Right lobe of liver (tissue), 6 donors: ENCODE results near the gene MFAP4. TPM values are rescaled to one million over a fixed set of nuclear protein-coding genes. Genes with fewer than 3 reads are reported as not detected.

Experiments used
- ATAC-seq, 4 donors: fragments of 200-7000 bp; cut with Tn5 transposase; one replicate each; pipeline ENCODE4 v1.9.1; 2020; ENCODE audit warnings: mild to moderate bottlenecking in 4 of 4, moderate library complexity in 4 of 4
- DNase-seq, 3 donors: peaks; one replicate each; pipeline ENCODE4 v3.0.0-alpha.2; 2020
- H3K27ac ChIP-seq, 3 donors: fragments of 200-600 bp; one replicate each; pipeline ENCODE4 v1.8.0; 2022
- H3K27me3 ChIP-seq, 2 donors: fragments of 200-600 bp; one replicate each; pipeline ENCODE4 v1.8.0; 2022
- H3K36me3 ChIP-seq, 4 donors: fragments of 200-600 bp; sonication (generic) in 1 of 4; one replicate each; pipeline versions ENCODE4 v1.5.1 to v1.8.0; 2017 to 2022; ENCODE audit warnings: control low read depth in 1 of 4
- H3K4me1 ChIP-seq, 4 donors: fragments of 200-600 bp; sonication (generic) in 1 of 4; one replicate each; pipeline versions ENCODE4 v1.5.1 to v1.8.0; 2017 to 2022; ENCODE audit warnings: control low read depth in 1 of 4
- H3K4me3 ChIP-seq, 3 donors: fragments of 200-600 bp; one replicate each; pipeline ENCODE4 v1.8.0; 2022
- H3K9me3 ChIP-seq, 4 donors: fragments of 200-600 bp; sonication (generic) in 1 of 4; one replicate each; pipeline versions ENCODE4 v1.5.1 to v1.8.0; 2017 to 2022; ENCODE audit warnings: control low read depth in 1 of 4
- POLR2A ChIP-seq: fragments of 450-650 bp; IDR thresholded peaks from one replicate; pipeline ENCODE4 v1.6.1; 2017; ENCODE audit warnings: antibody characterized with exemption, mild to moderate bottlenecking
- WGBS: methylation state at CpG from one replicate; pipeline ENCODE4 v1.1.6; 2018; ENCODE audit warnings: low coverage, low lambda C conversion rate; ENCODE audit not compliant: insufficient coverage; ENCODE audit errors: missing lambda C conversion rate; 5-methylcytosine and 5-hydroxymethylcytosine counted together
- intact Hi-C, 2 donors: fragments of 100-400 bp; cut with DNase I; formaldehyde crosslinking; loops; one replicate each; pipeline versions ENCODE4 v1.11.2 to v1.14.1; 2022
- total RNA-seq, 6 experiments: library from RNA; depleted of rRNA in 2 of 6; stranded (reverse); fragments of >200 nt in 2 of 6; fragmentation: NEBNext Ultra II Directional in 3 of 6; extraction: Animal tissue kit (Norgen Biotek cat#: 25700) in 3 of 6; gene quantifications; one replicate each; pipeline versions ENCODE4 v1.1.0 to v1.2.4, GENCODE V29; 2016 to 2023
- TF ChIP-seq, protein P1 (sequence below), 4 donors: fragments of 200-600 bp in 3 of 4; fragments of 450-650 bp in 1 of 4; IDR thresholded peaks; one replicate each; pipeline versions ENCODE4 v1.5.1 to v1.8.0; 2016 to 2022; ENCODE audit warnings: antibody characterized with exemption in 4 of 4, mild to moderate bottlenecking in 2 of 4
- donor health status: DM: no; HTN: yes; CAD: no.
- donor health status: DM: no; HTN: no; CAD: no.
- donor health status: DM: no; HTN: no; CAD: no.
- donor health status: DM: no; HTN: yes; CAD: no.
- donor health status: DM: no; HTN: yes; CAD: no.

MFAP4 gene
- total RNA-seq, 6 experiments from 2014 or later: 2.3 to 12.0 (median 6.5) TPM

DNA sequence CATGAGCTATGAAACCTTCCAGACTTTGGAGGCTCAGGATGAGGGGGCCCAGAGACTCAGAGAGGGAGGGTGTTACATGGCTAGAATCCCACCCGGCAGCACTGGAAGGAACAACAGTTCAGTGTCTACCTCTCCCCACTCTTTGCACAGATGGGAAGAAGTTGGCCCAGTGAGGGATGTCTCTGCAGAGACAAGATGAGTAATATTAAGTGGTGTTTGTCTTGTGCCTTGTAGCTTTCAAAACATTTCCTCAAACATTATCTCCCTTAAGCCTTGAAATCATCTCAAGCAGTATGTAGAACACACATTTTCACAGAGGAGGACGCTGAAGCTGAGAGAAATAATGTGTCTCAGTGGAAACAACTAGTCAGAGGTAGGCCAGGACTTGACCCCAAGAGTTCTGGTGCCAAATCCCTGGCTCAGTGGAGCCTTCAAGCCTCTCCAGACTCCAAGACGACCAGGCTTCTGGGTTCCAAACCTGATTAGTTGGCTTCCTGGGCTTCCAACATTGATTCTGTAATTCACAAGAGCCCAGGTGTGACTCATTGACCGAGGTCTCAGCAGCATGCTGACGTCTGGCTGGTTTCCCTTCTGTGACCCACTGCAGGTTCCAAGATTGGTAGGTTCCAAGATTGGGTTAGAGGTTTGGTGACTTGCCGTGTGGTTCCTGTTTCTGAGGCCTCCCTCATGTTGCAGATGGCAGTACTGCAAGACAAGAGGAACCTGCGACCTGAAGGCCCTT lies 31.4 kb upstream of the MFAP4 start:
- H3K4me1 ChIP-seq: no peaks in the 10 kb centered on the region
- no peak for DNase-seq
- H3K9me3 ChIP-seq: no peaks in the 10 kb centered on the region
- H3K27me3 ChIP-seq: no peaks in the 10 kb centered on the region
- no peak overlapping the region for H3K4me3 ChIP-seq
- H3K36me3 ChIP-seq: no peaks in the 10 kb centered on the region
- intact Hi-C loops: no loop called here
- 64% methylated on average over 3 of the region's 7 CpGs for WGBS
- H3K27ac ChIP-seq: no peak overlapping the region
- ATAC-seq: no peak
- TF ChIP-seq, protein P1, sequence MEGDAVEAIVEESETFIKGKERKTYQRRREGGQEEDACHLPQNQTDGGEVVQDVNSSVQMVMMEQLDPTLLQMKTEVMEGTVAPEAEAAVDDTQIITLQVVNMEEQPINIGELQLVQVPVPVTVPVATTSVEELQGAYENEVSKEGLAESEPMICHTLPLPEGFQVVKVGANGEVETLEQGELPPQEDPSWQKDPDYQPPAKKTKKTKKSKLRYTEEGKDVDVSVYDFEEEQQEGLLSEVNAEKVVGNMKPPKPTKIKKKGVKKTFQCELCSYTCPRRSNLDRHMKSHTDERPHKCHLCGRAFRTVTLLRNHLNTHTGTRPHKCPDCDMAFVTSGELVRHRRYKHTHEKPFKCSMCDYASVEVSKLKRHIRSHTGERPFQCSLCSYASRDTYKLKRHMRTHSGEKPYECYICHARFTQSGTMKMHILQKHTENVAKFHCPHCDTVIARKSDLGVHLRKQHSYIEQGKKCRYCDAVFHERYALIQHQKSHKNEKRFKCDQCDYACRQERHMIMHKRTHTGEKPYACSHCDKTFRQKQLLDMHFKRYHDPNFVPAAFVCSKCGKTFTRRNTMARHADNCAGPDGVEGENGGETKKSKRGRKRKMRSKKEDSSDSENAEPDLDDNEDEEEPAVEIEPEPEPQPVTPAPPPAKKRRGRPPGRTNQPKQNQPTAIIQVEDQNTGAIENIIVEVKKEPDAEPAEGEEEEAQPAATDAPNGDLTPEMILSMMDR (IDR thresholded peaks at IDR 0.05): no peak
- no peak for TF ChIP-seq POLR2A

DNA sequence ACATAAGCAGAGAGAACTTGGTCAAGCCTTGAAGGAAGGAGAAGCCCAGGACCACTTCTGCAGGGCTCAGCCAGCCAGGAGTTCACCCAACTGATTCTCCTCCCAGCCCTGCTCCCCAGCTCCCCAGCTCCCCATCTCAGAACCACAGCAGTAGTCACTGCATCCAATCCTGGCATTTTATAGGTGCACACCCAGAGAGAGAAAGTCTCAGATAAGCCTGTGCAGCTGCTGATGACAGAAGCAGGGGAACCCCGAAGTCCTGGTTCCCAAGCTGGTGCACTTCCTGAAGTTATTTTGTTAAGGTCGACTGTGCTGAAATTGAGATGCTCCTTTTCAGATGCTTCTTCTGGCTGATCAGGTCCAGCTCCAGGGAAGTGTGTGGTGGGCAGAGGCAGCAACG lies 30.6 kb upstream of the MFAP4 start:
- H3K27ac ChIP-seq: no peak overlapping the region
- DNase-seq (no peak), ATAC-seq (no peak)
- H3K9me3 ChIP-seq: no peaks in the 10 kb centered on the region
- intact Hi-C loops: no loop called here
- no peaks in the 10 kb centered on the region for H3K36me3 ChIP-seq
- H3K27me3 ChIP-seq: no peaks in the 10 kb centered on the region
- no peak overlapping the region for H3K4me3 ChIP-seq
- WGBS: 42% methylated on average over 3 of the region's 3 CpGs
- no peaks in the 10 kb centered on the region for H3K4me1 ChIP-seq
- TF ChIP-seq, protein P1 (IDR thresholded peaks at IDR 0.05): no peak
- no peak for TF ChIP-seq POLR2A

DNA sequence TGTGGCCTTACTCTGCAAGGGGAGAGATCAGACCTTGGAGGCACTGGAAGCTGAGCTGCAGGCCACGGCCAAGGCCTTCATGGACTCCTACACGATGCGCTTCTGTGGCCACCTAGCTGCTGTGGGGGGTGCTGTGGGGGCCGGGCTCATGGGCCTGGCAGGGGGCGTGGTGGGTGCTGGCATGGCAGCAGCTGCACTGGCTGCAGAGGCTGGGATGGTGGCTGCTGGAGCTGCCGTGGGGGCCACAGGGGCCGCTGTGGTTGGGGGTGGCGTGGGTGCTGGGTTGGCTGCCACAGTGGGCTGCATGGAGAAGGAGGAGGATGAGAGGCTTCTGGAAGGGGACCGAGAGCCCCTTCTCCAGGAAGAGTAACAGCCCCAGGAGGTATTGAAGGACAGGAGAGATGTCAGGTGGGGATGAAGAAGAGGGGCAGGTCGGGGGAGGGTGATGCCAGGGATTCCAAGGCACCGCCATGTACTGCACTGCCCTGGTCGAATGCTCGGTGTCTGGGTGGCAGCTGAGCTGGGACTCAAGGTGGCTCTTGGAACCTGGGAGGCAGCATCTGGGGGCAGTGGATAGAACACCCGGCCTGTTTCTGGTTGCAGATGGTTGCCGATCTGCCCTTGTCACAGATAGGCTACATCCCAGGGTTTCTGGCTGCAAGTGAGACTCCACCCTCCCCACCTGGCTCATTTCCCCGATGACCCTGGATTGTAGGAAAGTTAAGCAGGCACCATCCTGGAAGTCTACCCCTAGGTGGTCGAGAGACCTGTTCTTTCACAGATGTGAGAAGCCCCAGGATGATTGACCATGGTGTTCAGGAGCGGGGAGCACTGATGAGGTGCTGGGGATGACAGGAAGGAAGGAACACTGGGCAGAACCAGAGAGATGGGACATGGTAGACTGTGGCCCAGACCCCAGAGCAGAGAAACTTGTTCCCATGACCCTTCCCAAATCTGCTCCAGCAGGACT lies 29.1 kb upstream of the MFAP4 start:
- Histone ChIP-seq H3K9me3 (no peaks in the 10 kb centered on the region), H3K27ac (no peak overlapping the region), H3K4me3 (no peak overlapping the region), H3K27me3 (no peaks in the 10 kb centered on the region), H3K4me1 (no peaks in the 10 kb centered on the region), H3K36me3 (no peaks in the 10 kb centered on the region)
- ATAC-seq (no peak), DNase-seq (no peak)
- TF ChIP-seq POLR2A: no peak
- TF ChIP-seq, protein P1 (IDR thresholded peaks at IDR 0.05): no peak
- 82% methylated on average over 11 of the region's 18 CpGs for WGBS
- intact Hi-C loops: no loop called here

DNA sequence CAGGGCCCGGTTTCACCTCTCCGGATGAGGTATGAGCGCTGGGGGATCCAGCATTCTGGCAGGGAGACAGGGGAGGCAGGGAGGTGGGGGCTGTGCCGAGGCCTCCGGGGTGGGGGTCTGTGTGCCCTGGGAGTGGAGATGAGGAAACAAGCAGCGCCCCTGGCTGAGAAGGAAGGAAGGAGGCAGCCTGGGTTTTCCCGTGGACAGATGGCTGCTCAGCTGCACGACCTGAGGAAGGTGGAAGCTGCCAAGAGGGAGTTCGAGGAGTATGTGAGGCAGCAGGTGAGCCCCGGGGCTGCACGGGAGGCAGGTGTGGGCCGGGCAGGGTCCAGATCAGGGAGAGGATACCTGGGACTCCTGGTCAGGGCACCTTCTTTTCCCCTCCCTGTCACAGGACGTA lies 28.3 kb upstream of the MFAP4 start:
- DNase-seq (no peak), ATAC-seq (no peak)
- Histone ChIP-seq H3K36me3 (no peaks in the 10 kb centered on the region), H3K9me3 (no peaks in the 10 kb centered on the region), H3K4me3 (no peak overlapping the region), H3K4me1 (no peaks in the 10 kb centered on the region), H3K27ac (no peak overlapping the region), H3K27me3 (no peaks in the 10 kb centered on the region)
- intact Hi-C loops: no loop called here
- TF ChIP-seq, protein P1 (IDR thresholded peaks at IDR 0.05): no peak
- TF ChIP-seq POLR2A: no peak
- WGBS: 10% methylated on average over 2 of the region's 13 CpGs
